Neuronal stem cell (in vitro differentiated cells): Measurements from ENCODE around the gene ANKS6.

Experiments
- DNase-seq: peaks from one replicate; pipeline ENCODE4 v3.0.0-alpha.2; 2013; ENCODE audit warnings: low spot score
- H2AFZ ChIP-seq: one replicate; pipeline ENCODE4 v1.6.1; 2013; ENCODE audit warnings: mild to moderate bottlenecking, low read length, inconsistent platforms
- H2AK5ac ChIP-seq: 2 replicates; pipeline ENCODE4 v1.6.1; 2013; ENCODE audit warnings: low read depth, mild to moderate bottlenecking, inconsistent platforms, low read length, moderate library complexity, mixed read lengths
- H2BK120ac ChIP-seq: 2 replicates; pipeline ENCODE4 v1.6.1; 2013; ENCODE audit warnings: low read depth, mild to moderate bottlenecking, inconsistent platforms, low read length, moderate library complexity, mixed read lengths
- H2BK12ac ChIP-seq: one replicate; pipeline ENCODE4 v1.6.1; 2013; ENCODE audit warnings: low read length, inconsistent platforms
- H2BK15ac ChIP-seq: 2 replicates; pipeline ENCODE4 v1.6.1; 2013; ENCODE audit warnings: mild to moderate bottlenecking, low read length, inconsistent platforms, mixed read lengths
- H2BK5ac ChIP-seq: one replicate; pipeline ENCODE4 v1.6.1; 2013; ENCODE audit warnings: inconsistent platforms, mild to moderate bottlenecking, low read length, moderate library complexity
- H3K14ac ChIP-seq: one replicate; pipeline ENCODE4 v1.6.1; 2013; ENCODE audit warnings: low read length, inconsistent platforms
- H3K18ac ChIP-seq: 2 replicates; pipeline ENCODE4 v1.6.1; 2013; ENCODE audit warnings: low read length, inconsistent platforms
- H3K23ac ChIP-seq: 2 replicates; pipeline ENCODE4 v1.6.1; 2013; ENCODE audit warnings: low read depth, mild to moderate bottlenecking, mixed read lengths, low read length, inconsistent platforms; ENCODE audit not compliant: poor library complexity
- H3K27ac ChIP-seq: replicated peaks from 3 replicates; pipeline ENCODE4 v1.5.1; 2013; ENCODE audit warnings: low read length, inconsistent platforms
- H3K27me3 ChIP-seq, 3 experiments: 2 replicates each; pipeline ENCODE4 v1.6.1; 2013; ENCODE audit warnings: low read length in 3 of 3, mild to moderate bottlenecking in 2 of 3, inconsistent platforms in 1 of 3, low read depth in 1 of 3, mixed read lengths in 1 of 3, moderate library complexity in 1 of 3; ENCODE audit not compliant: control insufficient read depth in 3 of 3, insufficient read depth in 3 of 3
- H3K36me3 ChIP-seq, 2 donors: replicated peaks in 1 of 2; 2 replicates each; pipeline ENCODE4 v1.6.1; 2013; ENCODE audit warnings: low read length in 2 of 2; ENCODE audit not compliant: control insufficient read depth in 2 of 2, insufficient read depth in 2 of 2
- H3K4ac ChIP-seq: 2 replicates; pipeline ENCODE4 v1.6.1; 2013; ENCODE audit warnings: inconsistent platforms, mild to moderate bottlenecking, low read length, moderate library complexity
- H3K4me1 ChIP-seq, 2 donors: 1 replicate in 1 of 2; 2 replicates in 1 of 2; pipeline ENCODE4 v1.6.1; 2013; ENCODE audit warnings: low read length in 2 of 2, low read depth in 1 of 2; ENCODE audit not compliant: control insufficient read depth in 2 of 2, insufficient read depth in 1 of 2
- H3K4me2 ChIP-seq: one replicate; pipeline ENCODE4 v1.6.1; 2013; ENCODE audit warnings: mild to moderate bottlenecking, low read length, inconsistent platforms; ENCODE audit not compliant: insufficient read depth, poor library complexity, severe bottlenecking
- H3K4me3 ChIP-seq, 2 donors: 2 replicates each; pipeline ENCODE4 v1.5.1; 2013; ENCODE audit warnings: low read length in 2 of 2, mild to moderate bottlenecking in 2 of 2, inconsistent platforms in 1 of 2, moderate library complexity in 1 of 2
- H3K79me1 ChIP-seq: one replicate; pipeline ENCODE4 v1.6.1; 2013; ENCODE audit warnings: low read depth, mild to moderate bottlenecking, inconsistent platforms, low read length, moderate library complexity
- H3K9ac ChIP-seq: one replicate; pipeline ENCODE4 v1.6.1; 2013; ENCODE audit warnings: mild to moderate bottlenecking, low read depth, low read length, inconsistent platforms; ENCODE audit not compliant: poor library complexity
- H3K9me3 ChIP-seq, 2 donors: replicated peaks in 1 of 2; 2 replicates each; pipeline versions ENCODE3 to v1.6.1; 2013; ENCODE audit warnings: low read length in 2 of 2, mild to moderate bottlenecking in 2 of 2, inconsistent platforms in 1 of 2, low read depth in 1 of 2, mixed read lengths in 1 of 2, moderate library complexity in 1 of 2; ENCODE audit not compliant: control insufficient read depth in 2 of 2, insufficient read depth in 1 of 2
- H4K8ac ChIP-seq: one replicate; pipeline ENCODE4 v1.6.1; 2013; ENCODE audit warnings: low read depth, mild to moderate bottlenecking, inconsistent platforms, low read length, moderate library complexity
- H4K91ac ChIP-seq: one replicate; pipeline ENCODE4 v1.6.1; 2013; ENCODE audit warnings: low read length, low read depth, mild to moderate bottlenecking, inconsistent platforms; ENCODE audit not compliant: poor library complexity
- WGBS, 2 donors: extraction: QIAGEN DNeasy Blood & Tissue Kit; methylation state at CpG; one replicate each; pipeline ENCODE4 v1.1.7; 2013; ENCODE audit warnings: missing lambda C conversion rate in 2 of 2, mixed read lengths in 1 of 2; ENCODE audit not compliant: insufficient read length in 2 of 2, insufficient replicate concordance in 1 of 2; ENCODE audit errors: extremely low coverage in 2 of 2; 5-methylcytosine and 5-hydroxymethylcytosine counted together

Gene ANKS6

GRCh38 chr9:98708103-98708932 is 88.0 kb downstream of the ANKS6 start:
- Histone ChIP-seq H2BK5ac (no peak overlapping the region), H3K9ac (no peak overlapping the region), H3K14ac (no peak overlapping the region), H3K9me3 (no peaks in the 10 kb centered on the region), H2AFZ (peak overlapping the region; percentile 78), H3K23ac (no peak overlapping the region), H3K27ac (no peak overlapping the region), H3K18ac (no peak overlapping the region), H2AK5ac (peak overlapping the region; percentile 57), H3K36me3 (no peaks in the 10 kb centered on the region), H3K4me3 (peak overlapping the region; percentile 20 to 76), H3K4ac (no peak overlapping the region), H3K4me2 (peak overlapping the region; percentile 76), H2BK15ac (no peak overlapping the region), H2BK12ac (no peak overlapping the region), H4K91ac (no peak overlapping the region), H4K8ac (no peak overlapping the region), H3K27me3 (peaks cover 19 to 78% (median 60%) of the 10 kb centered on the region in 3 experiments), H2BK120ac (no peak overlapping the region), H3K4me1 (peaks cover 2 to 7% of the 10 kb centered on the region in 2 donors), H3K79me1 (no peaks in the 10 kb centered on the region)
- WGBS, 2 donors: no CpG with 5 or more reads among the region's 89 CpGs
- no peak for DNase-seq

DNA sequence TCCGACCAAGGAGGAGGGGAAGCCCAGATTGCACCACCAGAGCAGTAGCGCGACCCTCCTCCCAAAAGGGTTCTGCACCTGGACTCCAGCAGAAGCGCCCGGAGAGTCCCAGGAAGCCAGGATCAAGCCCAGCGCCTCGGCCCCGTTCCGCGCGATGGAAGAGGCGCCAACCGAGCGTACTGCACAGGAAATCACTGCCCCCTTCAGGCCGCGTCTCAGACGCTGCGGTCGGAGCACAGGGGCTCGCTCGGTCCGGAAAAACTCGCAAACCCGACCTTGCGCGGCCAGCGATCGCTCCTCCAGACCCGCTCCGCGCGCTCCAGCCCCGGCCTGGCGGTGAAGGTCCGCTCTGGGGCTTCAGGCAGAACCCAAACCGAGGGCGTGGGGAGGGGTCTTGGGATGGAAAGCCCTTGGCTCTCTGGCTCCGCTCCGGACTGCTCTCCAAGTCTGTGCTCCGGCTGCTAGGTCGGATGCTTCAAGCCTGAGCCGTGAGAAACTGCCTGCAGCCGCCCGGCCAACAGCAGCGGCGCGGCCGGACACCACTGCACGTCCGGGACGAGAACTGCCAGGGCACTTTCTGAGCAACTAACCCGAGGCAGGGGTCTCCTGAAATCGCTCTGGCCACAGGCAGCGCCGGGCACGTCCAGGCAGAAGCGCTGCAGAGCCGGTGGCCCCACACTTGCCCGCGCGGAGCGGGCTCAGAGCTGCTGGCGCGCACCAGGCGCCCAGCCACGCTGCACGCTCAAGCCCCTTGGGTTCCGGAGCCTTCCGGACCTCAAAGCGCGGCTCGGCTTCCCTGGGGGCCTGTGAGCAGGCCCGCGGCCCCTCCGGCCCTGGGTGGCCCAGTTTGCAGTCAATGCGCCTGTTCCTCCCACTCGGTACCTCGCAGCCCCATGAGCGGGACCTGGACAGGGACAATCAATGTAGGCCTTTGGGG is 88.9 kb downstream of the ANKS6 start:
- Histone ChIP-seq H3K79me1 (no peaks in the 10 kb centered on the region), H2BK12ac (no peak overlapping the region), H2BK120ac (no peak overlapping the region), H3K18ac (peak overlapping the region; percentile 80), H3K9me3 (no peaks in the 10 kb centered on the region), H3K4ac (no peak overlapping the region), H3K4me2 (peak overlapping the region; percentile 71), H4K91ac (no peak overlapping the region), H4K8ac (no peak overlapping the region), H3K27ac (no peak overlapping the region), H2AFZ (peak overlapping the region; percentile 91), H3K4me1 (peaks cover 2 to 7% of the 10 kb centered on the region in 2 donors), H3K27me3 (peaks cover 19 to 78% (median 60%) of the 10 kb centered on the region in 3 experiments), H3K4me3 (peak overlapping the region in 1 of 2 donors; percentile 72), H3K14ac (no peak overlapping the region), H3K9ac (peak overlapping the region; percentile 52), H2AK5ac (peak overlapping the region; percentile 57), H2BK15ac (peak overlapping the region; percentile 23), H3K23ac (peak overlapping the region; percentile 47), H2BK5ac (no peak overlapping the region), H3K36me3 (no peaks in the 10 kb centered on the region)
- DNase-seq: peak; percentile 79
- WGBS, 2 donors: no CpG with 5 or more reads among the region's 79 CpGs

GRCh38 chr9:98706651-98707165 is 89.6 kb downstream of the ANKS6 start:
- Histone ChIP-seq H3K4me3 (no peak overlapping the region), H3K27me3 (peaks cover 19 to 77% (median 56%) of the 10 kb centered on the region in 3 experiments), H3K9ac (no peak overlapping the region), H3K23ac (no peak overlapping the region), H3K79me1 (no peaks in the 10 kb centered on the region), H2AK5ac (no peak overlapping the region), H3K9me3 (no peaks in the 10 kb centered on the region), H2BK5ac (no peak overlapping the region), H4K91ac (no peak overlapping the region), H3K18ac (no peak overlapping the region), H3K27ac (no peak overlapping the region), H3K14ac (no peak overlapping the region), H2AFZ (peak overlapping the region; percentile 91), H2BK15ac (no peak overlapping the region), H3K4me2 (peak overlapping the region; percentile 71), H4K8ac (no peak overlapping the region), H3K4me1 (peaks cover 2 to 7% of the 10 kb centered on the region in 2 donors), H3K36me3 (no peaks in the 10 kb centered on the region), H3K4ac (no peak overlapping the region), H2BK120ac (no peak overlapping the region), H2BK12ac (no peak overlapping the region)
- WGBS, 2 donors: no CpG with 5 or more reads among the region's 15 CpGs
- no peak for DNase-seq
